AG08395 (cell line): ENCODE measurements around the gene PPP1R15B.

ENCODE experiments used
- DNase-seq: peaks from one replicate; pipeline ENCODE4 v3.0.0; 2012; ENCODE audit warnings: mixed read lengths, low spot score

PPP1R15B gene

DNA sequence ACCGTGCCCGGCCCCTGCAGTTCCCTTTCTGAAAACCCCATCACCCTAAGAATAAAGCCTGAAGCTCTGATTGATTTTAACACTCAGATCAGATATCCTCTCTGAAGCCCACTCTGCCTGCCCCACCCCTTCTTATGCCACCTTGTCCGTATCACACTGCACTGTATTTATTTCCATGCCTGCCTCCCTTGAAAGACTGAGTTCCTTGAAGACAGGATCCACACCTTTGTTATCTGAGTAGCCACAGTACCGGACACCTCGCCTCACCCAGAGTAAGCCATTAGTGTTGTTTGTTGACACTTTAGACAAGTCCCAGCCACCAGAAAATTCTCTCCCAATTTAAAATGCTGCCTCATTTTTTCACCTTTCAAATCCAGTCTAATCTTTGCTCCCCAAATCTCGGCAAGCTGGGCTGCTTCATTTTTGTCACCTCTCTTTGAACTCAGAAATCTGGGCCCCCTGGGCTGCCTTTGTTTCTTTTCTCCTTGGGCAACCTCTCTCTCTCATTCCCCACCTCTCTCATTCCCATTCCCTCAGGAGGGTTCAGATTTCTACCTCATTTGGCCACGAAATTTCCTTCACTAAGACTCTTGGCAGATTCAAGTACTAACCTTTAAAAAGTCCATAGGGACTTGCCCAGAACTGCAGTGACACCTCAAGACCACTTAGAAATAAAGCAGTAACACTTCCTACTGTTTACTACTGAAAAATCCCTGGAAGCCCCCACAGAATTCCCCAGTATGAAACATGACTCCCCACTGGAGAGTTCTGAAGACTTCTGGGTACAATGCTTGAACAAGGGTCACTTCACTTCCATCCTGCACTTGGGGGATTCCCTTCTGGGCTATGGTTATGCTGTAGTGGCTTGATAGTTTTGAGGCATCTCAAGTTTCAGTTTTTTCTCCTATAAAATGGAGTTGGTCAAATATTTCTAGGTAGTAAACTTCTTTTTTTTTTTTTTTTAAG, 8.7 kb upstream of the PPP1R15B start:
- no peak for DNase-seq

DNA sequence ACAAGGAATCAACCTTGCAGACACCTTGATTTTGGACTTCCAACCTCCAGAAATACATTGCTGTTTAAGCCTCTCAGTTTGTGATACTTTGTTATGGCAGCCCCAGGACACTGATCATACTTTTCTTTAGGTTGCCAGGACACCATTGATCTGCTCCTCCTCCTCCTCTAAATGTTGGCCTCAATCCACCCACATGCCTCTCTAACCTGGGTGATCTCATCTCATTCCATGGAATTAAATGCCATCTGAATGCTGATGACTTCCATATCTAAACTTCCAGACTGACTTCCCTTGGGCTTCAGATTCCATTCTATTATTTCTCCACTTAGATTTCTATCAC, 7.4 kb upstream of the PPP1R15B start:
- DNase-seq: peak; percentile 27

DNA sequence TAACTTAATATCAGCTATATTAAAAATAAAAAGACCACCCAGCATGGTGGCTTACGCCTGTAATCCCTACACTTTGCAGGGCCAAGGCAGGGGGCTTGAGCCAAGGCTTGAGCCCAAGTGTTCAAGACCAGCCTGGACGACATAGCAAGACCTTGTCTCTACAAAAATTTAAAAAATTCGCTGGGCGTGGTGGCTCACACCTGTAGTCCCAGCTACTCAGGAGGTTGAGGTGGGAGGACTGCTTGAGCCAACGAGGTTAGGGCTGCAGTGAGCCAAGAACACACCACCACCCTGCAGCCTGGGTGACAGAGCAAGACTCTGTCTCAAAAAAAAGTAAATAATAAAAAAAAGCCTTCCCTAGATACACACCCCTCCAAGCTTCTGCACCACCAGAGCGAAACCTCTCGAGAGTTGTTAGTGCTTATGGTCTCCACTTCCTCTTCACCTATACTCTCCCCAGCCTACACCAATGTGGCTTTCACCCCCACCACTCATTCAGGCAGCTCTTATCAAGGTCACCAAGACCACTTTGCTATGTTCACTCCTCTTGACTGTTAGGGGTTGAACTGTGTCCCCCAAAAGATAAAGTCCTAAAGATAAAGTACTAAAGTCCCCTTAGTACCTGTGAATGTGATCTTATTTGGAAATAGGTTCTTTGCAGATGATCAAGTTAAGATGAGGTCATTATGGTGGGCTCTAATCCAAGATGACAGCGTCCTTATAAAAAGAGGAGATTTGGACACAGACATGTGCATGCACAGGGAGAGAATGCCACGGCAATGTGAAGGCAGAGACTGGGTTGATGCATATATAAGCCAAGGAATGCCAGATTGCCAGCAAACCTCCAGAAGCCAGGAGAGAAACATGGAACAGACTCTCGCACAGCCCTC, 6.8 kb upstream of the PPP1R15B start:
- no peak for DNase-seq

DNA sequence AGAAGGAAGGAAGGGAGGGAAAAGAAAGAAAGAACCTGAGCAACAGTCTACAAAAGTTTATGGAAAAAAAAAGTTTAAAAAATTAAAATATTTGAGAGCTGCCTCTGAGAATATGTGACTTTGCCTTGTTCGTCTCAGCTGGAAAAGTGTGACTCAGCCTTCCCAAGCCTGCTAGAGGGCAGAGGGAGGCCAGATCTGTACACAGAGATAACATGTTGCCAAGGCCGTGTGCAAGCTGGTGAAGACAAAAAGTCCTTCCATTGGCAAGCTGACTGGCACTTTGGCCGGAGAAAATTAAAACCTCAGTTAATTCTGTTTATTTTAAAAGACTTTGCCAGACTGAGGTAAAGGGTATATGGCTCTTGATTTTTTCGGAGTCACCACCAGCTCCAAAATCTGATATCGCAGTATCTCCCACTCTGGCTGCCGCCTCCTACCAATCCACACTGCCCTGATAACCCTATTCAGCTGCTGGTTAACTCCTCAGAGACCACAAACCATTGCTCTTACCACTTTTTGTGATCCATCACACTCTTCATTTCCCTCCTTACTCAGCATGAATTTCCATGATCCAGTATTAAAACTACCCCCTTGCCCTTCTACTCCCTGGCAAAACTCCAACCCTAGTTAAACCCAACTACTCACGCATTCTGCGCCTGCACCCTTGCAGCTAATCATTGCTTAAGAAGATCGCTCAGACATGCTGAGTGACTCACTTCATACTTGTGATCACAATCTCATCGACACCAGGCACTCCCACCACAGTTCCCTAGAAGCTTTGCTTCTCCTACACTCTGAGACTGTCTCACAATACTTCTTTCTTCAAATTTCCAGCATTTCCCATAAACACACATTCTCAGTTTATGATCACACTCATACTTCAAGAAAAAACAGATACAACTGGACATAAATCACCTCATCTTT, 5.7 kb upstream of the PPP1R15B start:
- peak; percentile 91 for DNase-seq

DNA sequence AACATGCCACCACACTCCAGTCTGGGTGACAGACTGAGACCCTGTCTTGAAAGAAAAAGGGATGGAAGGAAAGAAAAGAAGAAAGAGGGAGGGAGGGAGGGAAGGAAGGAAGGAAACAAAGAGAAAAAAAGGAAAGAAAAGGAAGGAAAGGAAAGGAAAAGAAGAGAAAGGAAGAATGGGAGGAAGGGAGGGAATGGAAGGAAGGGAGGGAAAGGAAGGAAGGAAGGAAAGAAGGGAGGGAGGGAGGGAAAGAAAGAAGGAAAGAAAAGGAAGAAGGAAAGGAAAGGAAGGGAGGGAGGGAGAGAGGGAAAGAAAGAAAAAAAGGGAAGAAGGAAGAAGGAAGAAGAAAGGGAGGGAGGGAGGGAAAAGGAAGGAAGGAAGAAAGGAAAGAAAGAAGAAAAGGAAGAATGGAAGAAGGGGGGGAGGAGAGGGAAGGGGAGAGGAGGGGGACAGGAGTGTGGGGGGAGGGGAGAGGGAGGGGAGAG, 5.0 kb upstream of the PPP1R15B start:
- DNase-seq: no peak

DNA sequence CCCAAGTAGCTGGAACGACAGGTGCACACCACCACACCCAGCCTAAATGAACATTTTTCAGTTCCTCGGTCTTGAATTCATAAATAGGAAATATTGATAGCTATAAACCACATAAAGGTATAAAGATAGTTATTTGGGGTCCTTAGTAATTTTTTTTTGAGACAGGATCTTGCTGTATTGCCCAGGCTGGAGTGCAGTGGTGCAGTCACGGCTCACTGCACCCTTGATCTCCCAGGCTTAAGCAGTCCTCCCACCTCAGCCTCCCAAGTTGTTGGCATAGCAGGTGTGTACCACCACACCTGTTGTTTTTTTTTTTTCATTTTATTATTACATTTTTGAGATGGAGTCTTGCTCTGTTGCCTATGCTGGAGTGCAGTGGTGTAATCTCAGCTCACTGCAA, 3.7 kb upstream of the PPP1R15B start:
- DNase-seq: no peak

DNA sequence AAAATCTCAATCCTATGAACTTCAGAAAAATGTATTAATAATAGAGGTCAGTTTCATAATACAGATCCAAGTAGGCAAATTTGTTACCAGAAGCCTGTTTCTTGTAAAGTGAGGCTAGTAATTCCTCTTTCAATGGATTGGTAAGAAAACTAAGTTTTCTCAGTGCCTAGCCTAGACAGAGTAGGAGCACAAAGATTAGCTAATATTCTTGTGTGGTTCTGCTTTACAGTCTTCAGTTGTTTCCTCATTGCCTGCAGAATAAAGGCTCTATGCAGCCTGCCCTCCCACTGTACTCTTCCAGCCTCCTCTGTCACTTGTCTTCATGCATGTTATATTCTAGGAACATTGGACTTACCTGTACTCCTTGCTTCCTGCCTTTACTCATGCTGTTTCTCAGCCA, 2.4 kb upstream of the PPP1R15B start:
- no peak for DNase-seq

DNA sequence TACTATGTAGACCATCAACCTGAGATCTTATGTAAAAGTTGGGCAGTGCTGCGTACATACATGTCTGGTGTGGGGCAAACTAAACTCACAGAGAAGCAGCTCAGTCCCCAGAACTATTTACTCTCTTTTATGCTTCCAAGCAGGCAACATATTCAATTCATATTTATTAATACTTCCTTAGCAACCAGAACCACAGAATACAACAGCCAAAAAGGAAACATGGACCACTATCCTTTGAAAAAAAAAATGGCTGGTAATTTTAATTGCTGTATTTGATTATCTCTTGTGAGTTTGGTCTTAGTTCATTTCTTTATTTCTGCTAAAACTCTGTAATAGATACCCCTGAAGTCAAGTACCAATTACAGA, 1.5 kb upstream of the PPP1R15B start:
- DNase-seq: no peak

DNA sequence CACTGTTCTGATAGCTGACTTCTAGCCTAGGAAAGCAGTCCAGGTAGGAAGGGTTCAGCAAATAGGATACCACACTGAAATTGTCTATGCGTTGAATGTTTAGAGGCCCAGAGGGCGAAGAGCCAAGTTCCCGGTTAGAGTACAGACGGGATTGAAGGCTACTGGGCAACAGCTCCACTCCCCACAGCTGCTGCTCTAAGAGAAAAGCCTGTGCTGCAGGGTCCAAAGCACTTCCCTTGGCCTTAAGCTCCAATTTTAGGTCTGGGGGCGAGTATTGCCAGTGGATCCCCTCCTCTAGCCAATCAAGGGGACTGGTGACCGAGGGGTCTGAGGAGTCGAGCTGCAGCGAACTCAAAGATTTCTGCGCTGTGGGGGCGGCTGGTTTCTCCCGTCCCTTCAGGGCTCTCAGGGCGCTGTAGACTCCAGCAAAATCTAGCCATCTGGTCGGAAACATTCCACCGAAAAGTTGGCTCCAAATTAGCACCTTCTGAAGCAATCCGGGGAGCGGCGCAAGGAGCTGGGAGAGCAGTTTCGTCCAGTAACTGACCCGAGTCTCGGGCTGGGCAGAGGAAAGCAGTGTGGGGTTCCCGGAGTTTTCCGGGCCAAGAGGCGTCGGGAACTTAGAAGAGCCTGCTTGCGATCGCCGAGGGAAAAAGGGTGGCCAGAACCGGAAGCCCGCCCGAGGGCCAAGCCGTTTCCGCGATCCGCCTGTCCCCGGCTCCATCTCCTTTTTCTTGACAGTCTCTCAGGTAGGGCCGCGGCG, 748 bp downstream of the PPP1R15B start:
- DNase-seq: peak; percentile 27

DNA sequence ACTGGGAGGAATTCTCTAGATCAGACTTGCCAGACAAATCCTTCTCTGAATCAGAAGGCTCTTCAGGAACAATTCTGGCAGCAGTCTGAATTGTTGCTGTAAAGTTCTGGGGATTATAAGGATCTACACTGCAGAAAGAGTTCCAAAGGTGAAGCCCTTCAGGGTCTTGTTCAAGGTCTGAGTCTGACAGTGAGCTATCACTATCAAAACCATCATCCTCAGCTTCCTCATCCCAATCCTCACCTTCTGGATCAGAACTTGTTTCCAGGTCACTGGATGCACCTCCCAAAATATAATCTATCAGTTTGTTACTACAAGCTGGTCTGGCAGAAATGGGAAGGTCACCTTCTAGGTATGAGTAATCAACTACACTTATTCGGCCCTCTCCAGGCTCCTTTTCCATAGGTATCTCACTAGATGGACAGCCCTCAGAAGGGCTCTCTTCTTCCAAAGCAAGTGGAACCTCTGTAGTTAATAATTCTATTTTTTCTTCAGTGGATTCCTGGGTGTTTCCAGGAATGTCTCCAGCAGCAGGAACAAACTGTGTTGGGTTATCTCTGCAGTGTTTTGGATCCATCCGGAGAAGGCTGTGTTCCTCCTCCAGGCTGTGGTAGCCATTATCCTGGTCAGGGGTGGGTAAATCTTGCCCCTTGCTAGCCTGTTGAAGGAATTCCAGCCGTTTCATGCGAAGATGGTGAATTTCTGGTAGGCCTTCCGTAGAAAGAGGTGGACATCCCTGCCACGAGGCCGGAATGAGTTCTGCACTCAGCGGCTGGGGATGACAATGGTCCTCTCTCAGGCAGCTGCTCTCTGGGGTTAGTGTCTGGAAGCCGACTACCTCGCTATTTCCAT, 1.6 kb downstream of the PPP1R15B start:
- DNase-seq: no peak

DNA sequence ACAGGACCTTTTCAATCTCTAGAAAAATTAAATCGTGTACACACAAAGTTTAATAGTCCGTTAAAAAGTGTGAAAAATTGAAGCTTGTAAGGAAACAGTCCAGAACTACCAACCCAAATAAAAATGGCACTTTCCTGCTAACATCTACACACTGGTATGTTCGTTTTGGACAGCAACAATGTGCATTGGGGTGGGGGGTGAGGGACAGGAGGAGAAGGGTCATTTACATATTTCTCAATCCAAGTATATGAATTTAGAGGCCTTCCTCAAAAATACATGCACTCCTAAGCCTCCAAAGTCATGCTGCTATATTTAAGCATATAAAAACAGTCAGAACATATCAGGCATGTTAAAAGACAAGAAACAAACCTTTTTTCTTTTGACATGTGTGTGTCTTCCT, 2.5 kb downstream of the PPP1R15B start:
- no peak for DNase-seq

DNA sequence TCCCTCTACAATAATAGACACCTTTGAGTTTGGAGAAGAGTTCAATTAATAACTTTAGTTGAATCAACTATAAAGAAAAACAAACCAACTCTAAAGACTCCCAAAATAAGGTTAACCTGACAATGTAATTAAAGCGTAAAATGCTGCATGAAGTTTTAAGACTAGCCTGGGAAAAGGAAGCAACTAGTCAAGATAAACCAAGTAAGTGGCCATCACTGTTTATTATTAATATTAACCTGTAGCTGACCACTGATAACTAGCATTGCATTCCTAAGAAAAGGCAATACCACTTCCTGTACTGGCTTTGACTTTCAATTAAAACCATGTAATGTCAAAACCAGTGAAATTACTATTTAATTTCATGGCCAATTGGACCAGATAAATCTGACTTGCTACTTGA, 3.0 kb downstream of the PPP1R15B start:
- no peak for DNase-seq

DNA sequence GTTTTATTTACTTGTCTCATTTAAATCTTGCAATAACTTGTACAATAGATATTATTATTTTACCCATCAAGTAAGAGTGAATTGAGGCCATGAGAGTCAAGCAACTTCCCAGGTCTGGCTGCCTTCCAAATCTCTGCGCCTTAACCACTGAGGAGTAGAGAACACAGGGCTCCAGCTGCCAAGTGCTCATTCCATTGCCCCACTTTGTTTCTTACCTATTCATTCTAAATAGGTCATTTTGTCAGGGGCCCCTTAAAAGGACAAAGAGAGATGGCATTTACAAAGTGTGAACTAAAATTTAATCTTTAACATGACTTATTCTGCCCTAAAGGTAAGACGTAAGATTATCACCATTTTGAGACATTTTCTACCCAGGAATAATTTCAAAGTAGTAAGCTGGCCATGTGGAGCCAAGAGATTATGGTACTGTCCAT, 3.5 kb downstream of the PPP1R15B start:
- DNase-seq: peak; percentile 39

DNA sequence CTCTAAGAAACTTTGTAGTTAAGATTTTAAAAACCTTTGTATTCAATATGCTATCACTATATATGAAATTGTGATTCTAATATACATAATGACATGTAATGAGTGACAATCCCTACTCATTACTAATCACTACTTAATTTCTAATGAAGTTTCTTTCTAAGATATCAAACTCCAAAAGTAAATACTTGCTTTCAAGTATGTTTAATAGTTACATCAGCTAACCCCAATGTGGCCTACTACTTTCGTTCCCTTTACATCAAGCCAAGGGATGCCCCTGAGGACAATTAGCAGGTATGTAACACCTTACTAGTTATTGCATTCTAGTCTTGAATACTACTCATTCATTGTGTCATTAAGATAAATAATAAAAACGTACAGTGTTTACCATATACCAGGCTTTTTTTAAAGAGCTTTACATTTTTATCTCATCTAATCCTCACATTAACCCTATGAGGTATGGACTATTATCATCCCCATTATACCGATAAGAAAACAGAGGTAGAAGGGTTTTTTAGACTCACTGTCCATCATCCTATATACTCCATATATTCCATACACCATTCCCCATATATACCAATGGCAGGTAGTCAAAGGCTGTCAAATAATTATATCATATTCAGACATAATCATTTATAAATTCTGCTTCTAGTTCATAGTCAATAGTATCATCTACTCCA, 4.2 kb downstream of the PPP1R15B start:
- DNase-seq: no peak

DNA sequence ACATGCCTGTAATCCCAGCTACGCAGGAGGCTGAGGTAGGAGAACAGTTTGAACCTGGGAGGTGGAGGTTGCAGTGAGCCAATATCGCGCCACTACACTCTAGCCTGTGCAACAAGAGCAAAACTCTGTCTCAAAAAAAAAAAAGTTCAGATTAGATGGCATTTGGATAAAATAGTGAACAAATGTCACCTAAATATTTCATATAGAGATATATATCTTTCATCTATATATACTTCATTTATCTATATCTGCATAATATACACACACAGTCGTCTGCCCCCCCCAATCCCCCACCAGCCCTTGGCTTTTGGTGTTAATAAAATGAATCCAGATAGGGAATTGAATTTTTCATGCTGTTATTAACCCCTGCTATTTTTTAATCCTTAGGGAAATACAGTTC, 5.0 kb downstream of the PPP1R15B start:
- DNase-seq: no peak

DNA sequence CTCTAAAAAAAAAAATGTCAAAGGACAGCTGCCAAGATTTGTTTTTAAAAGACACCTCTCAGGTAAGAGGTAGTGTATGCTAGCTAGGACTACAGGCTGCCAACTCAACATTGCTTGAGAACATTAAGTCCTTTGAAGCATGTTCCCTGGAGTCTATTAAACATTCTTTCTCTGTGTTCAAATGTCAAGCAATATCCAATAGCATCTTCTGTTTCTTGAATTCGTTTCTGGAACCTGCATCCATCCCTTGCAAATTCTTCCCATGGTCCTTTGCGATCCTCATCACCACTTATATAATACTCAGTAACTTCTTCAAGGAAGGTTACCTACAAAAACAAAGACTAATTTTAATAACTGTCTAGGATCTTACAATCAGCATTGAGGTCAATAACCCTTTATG, 5.6 kb downstream of the PPP1R15B start:
- no peak for DNase-seq

DNA sequence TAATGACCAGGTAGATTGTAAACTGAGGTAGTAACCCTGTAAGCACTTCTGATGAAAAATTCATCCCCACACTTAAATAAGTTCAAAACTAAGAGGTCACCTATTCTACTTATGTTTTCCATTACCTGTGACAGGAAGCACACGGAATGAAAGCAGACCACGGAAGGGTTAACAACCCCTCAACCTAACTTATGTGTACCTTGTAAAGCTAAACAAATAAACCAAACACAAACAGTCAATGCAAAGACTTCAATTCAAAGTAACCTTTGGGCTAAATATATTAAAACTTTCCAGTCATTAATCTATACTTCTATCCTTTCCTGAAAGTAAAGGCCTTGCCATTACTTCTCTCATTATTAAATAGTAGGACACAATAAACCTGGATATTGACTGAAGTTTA, 7.0 kb downstream of the PPP1R15B start:
- no peak for DNase-seq

DNA sequence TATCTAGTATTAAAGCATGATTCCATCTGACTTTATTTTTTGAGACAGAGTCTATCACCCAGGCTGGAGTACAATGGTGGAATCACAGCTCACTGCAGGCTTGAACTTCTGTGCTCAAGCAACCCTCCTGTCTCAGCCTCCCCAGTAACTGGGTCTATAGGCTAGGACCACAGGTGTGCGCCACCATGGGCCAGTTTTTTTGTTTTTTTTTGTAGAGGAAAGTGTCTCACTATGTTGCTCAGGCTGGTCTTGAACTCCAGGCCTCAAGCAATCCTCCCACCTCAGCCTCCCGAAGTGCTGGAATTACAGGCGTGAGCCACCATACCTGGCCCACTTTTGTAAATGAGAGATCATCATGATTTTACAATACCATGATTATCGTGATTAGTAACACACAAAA, 9.2 kb downstream of the PPP1R15B start:
- DNase-seq: no peak

DNA sequence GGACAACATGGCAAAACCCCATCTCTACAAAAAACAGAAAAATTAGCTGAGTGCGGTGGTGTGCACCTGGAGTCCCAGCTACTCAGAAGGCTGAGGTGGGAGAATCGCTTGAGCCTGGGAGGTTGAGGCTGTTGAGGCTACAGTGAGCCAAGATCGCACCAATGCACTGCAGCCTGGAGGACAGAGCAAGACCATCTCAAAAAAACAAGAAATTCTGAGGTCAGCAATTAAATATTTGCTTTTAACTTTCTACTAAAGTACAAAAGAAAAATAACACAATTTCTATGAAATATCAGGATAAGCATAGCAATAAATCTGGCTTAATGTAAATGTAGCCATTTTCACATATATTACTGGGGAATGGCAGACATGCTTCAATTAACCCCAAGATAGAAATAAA, 9.9 kb downstream of the PPP1R15B start:
- no peak for DNase-seq
